Gastrocnemius medialis (tissue), 4 donors: ENCODE measurements around the gene ZNF638. TPM values are rescaled to one million over a fixed set of nuclear protein-coding genes. Genes with fewer than 3 reads are reported as not detected.
A peak's percentile ranks its signal among the peaks of the same experiment; 100 is the strongest.

Source experiments
- ATAC-seq, 2 donors: fragments of 150-250 bp; one replicate each; pipeline ENCODE4 v1.9.1; 2016
- DNase-seq, 2 donors: peaks; one replicate each; pipeline ENCODE4 v3.0.0-alpha.2; 2019
- H3K27ac ChIP-seq, 4 donors: fragments of 200-600 bp; sonication (generic); 1 replicate in 1 of 4; 2 replicates in 3 of 4; pipeline ENCODE4 v1.5.1; 2016 to 2018; ENCODE audit warnings: mild to moderate bottlenecking in 2 of 4, moderate library complexity in 1 of 4
- H3K27me3 ChIP-seq, 3 donors: fragments of 200-600 bp; sonication (generic) in 2 of 3; 1 replicate in 1 of 3; 2 replicates in 2 of 3; pipeline versions ENCODE4 v1.5.1 to v1.6.0; 2016 to 2019; ENCODE audit warnings: mild to moderate bottlenecking in 1 of 3, moderate library complexity in 1 of 3
- H3K36me3 ChIP-seq, 2 donors: fragments of 200-600 bp; sonication (generic) in 1 of 2; one replicate each; pipeline ENCODE4 v1.5.1; 2017 to 2018
- H3K4me1 ChIP-seq, 2 donors: fragments of 200-600 bp; sonication (generic) in 1 of 2; one replicate each; pipeline ENCODE4 v1.5.1; 2016 to 2017; ENCODE audit warnings: mild to moderate bottlenecking in 2 of 2
- H3K4me3 ChIP-seq, 4 donors: fragments of 200-600 bp; sonication (generic) in 3 of 4; 1 replicate in 1 of 4; 2 replicates in 3 of 4; pipeline ENCODE4 v1.5.1; 2016 to 2019; ENCODE audit warnings: mild to moderate bottlenecking in 2 of 4
- H3K9me3 ChIP-seq, 3 donors: fragments of 200-600 bp; sonication (generic) in 2 of 3; 1 replicate in 1 of 3; 2 replicates in 2 of 3; pipeline ENCODE4 v1.5.1; 2016 to 2019
- CTCF ChIP-seq, 5 experiments: fragments of 450-650 bp in 3 of 5; fragments of 200-600 bp in 2 of 5; sonication (generic) in 2 of 5; IDR thresholded peaks in 4 of 5; conservative IDR thresholded peaks in 1 of 5; 1 replicate in 4 of 5; 2 replicates in 1 of 5; pipeline ENCODE4 v1.5.1; 2016 to 2019; ENCODE audit warnings: antibody characterized with exemption in 5 of 5, mild to moderate bottlenecking in 3 of 5, moderate library complexity in 3 of 5
- POLR2A ChIP-seq, 2 donors: fragments of 450-650 bp; IDR thresholded peaks; one replicate each; pipeline ENCODE4 v1.6.1; 2017; ENCODE audit warnings: antibody characterized with exemption in 2 of 2, mild to moderate bottlenecking in 2 of 2, moderate library complexity in 2 of 2
- in situ Hi-C, 4 donors: fragments of 200-750 bp; cut with MboI; loops; one replicate each; pipeline versions ENCODE4 v1.15.0 to v1.8.0; 2017; ENCODE audit warnings: low sequenced_read_pairs in 4 of 4
- intact Hi-C: fragments of 100-400 bp; cut with DNase I; formaldehyde crosslinking; loops from one replicate; pipeline ENCODE4 v1.15.1; 2023; ENCODE audit warnings: low total_unique reads
- total RNA-seq, 4 donors: library from RNA; depleted of rRNA; stranded (reverse); fragments of >200 nt; gene quantifications; one replicate each; pipeline versions ENCODE4 v1.1.0 to v1.2.3, GENCODE V29; 2016

The ZNF638 gene
- total RNA-seq, 4 donors from 2014 or later = 69.7 to 152 (median 95.0) TPM

GRCh38 chr2:71474116-71474743 is 142.6 kb downstream of the ZNF638 start:
- ATAC-seq (no peak), DNase-seq (no peak)
- peaks cover 0 to 4% of the 10 kb centered on the region in 2 donors for H3K36me3 ChIP-seq
- intact Hi-C loops = no loop called here
- H3K4me3 ChIP-seq = no peak overlapping the region
- H3K27me3 ChIP-seq = no peaks in the 10 kb centered on the region
- TF ChIP-seq POLR2A (IDR thresholded peaks at IDR 0.05) (no peak), CTCF (IDR thresholded peaks at IDR 0.05 in 4 of 5, conservative IDR thresholded peaks at IDR 0.05 in 1 of 5) (no peak)
- peak overlapping the region; percentile 67 to 99 (median 82) for H3K27ac ChIP-seq
- in situ Hi-C loops = no loop called here
- no peaks in the 10 kb centered on the region for H3K9me3 ChIP-seq
- peaks cover 66 to 69% of the 10 kb centered on the region in 2 donors for H3K4me1 ChIP-seq

- H3K4me1 ChIP-seq = peaks cover 61 to 68% of the 10 kb centered on the region in 2 donors
- H3K4me3 ChIP-seq = no peak overlapping the region
- H3K36me3 ChIP-seq = peaks cover 0 to 4% of the 10 kb centered on the region in 2 donors
- in situ Hi-C loops = no loop called here
- no peak for TF ChIP-seq POLR2A (IDR thresholded peaks at IDR 0.05)
- TF ChIP-seq CTCF (IDR thresholded peaks at IDR 0.05 in 4 of 5, conservative IDR thresholded peaks at IDR 0.05 in 1 of 5) = no peak
- no peaks in the 10 kb centered on the region for H3K27me3 ChIP-seq
- DNase-seq (no peak), ATAC-seq (peak; percentile 18)
- no peaks in the 10 kb centered on the region for H3K9me3 ChIP-seq
- intact Hi-C loops = no loop called here
- H3K27ac ChIP-seq = peak overlapping the region; percentile 67 to 99 (median 82)
These were observed 143.3 kb downstream of the ZNF638 start for GRCh38 chr2:71474744-71475397.

DNA sequence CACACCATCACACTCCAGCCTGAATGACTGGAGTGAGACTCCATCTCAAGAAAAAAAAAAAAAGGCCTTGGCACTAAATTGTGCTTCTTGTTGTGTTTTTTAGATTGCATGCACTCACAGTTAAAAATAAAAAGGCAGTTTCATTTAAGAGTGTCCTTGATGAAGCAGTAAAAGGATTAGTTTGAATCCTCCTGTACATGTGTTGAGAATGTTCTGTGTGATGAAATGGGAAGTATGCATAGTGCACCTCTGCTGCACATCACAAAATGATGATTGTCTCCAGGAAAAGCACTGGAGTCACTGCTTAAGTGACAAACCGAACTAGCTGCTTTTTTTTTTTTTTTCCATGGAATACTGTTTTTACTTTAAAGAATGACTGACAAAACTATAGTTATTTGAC is 144.9 kb downstream of the ZNF638 start:
- no peak for ATAC-seq
- peak overlapping the region; percentile 67 to 99 (median 82) for H3K27ac ChIP-seq

GRCh38 chr2:71477231-71477691 is 145.7 kb downstream of the ZNF638 start:
- Histone ChIP-seq H3K36me3 (peaks cover 0 to 23% of the 10 kb centered on the region in 2 donors), H3K4me1 (peaks cover 57 to 62% of the 10 kb centered on the region in 2 donors), H3K27ac (peak overlapping the region; percentile 37 to 99 (median 76)), H3K27me3 (no peaks in the 10 kb centered on the region), H3K4me3 (no peak overlapping the region), H3K9me3 (no peaks in the 10 kb centered on the region)
- no peak for DNase-seq
- ATAC-seq = peak in 1 of 2 donors; percentile 20
- in situ Hi-C loops = no loop called here
- TF ChIP-seq POLR2A (IDR thresholded peaks at IDR 0.05) (no peak), CTCF (IDR thresholded peaks at IDR 0.05 in 4 of 5, conservative IDR thresholded peaks at IDR 0.05 in 1 of 5) (no peak)
- intact Hi-C loops = no loop called here

More for the DNA sequence above, 144.9 kb downstream of the ZNF638 start:
- no peak overlapping the region for H3K4me3 ChIP-seq
- no peaks in the 10 kb centered on the region for H3K27me3 ChIP-seq
- no peaks in the 10 kb centered on the region for H3K9me3 ChIP-seq
- DNase-seq = no peak
- intact Hi-C loops (no loop called here), in situ Hi-C loops (no loop called here)
- peaks cover 0 to 18% of the 10 kb centered on the region in 2 donors for H3K36me3 ChIP-seq
- H3K4me1 ChIP-seq = peaks cover 57 to 62% of the 10 kb centered on the region in 2 donors
- TF ChIP-seq POLR2A (IDR thresholded peaks at IDR 0.05) (no peak), CTCF (IDR thresholded peaks at IDR 0.05 in 4 of 5, conservative IDR thresholded peaks at IDR 0.05 in 1 of 5) (no peak)
